Cardiac muscle cell (in vitro differentiated cells and primary cell): Measurements from ENCODE around the gene DYSF. TPM values are rescaled to one million over a fixed set of nuclear protein-coding genes. Genes with fewer than 3 reads are reported as not detected.

Source experiments
- DNase-seq, 2 donors: peaks; one replicate each; pipeline versions ENCODE4 v3.0.0 to v3.0.0-alpha.2; 2010 to 2017; ENCODE audit warnings: low read depth in 1 of 2, low spot score in 1 of 2
- H3K27ac ChIP-seq: fragments of 200-600 bp; sonication (generic); 2 replicates; pipeline ENCODE4 v1.5.1; 2016
- H3K27me3 ChIP-seq: fragments of 200-600 bp; sonication (generic); 2 replicates; pipeline ENCODE4 v1.6.0; 2016; ENCODE audit warnings: control low read depth
- H3K36me3 ChIP-seq: fragments of 200-600 bp; sonication (generic); 2 replicates; pipeline ENCODE4 v1.5.1; 2016; ENCODE audit warnings: control low read depth
- H3K4me1 ChIP-seq: fragments of 200-600 bp; sonication (generic); 2 replicates; pipeline ENCODE4 v1.8.1; 2017; ENCODE audit warnings: low read depth, mild to moderate bottlenecking, mixed run types
- H3K4me3 ChIP-seq: fragments of 200-600 bp; sonication (generic); 2 replicates; pipeline ENCODE4 v1.5.1; 2016; ENCODE audit warnings: mild to moderate bottlenecking
- H3K9me3 ChIP-seq: fragments of 200-600 bp; sonication (generic); 2 replicates; pipeline ENCODE4 v1.5.1; 2017; ENCODE audit warnings: low read depth, mild to moderate bottlenecking, control low read depth
- polyA plus RNA-seq: library from polyadenylated mRNA; unstranded; fragments of >200 nt; fragmentation: Nextera tagmentation; extraction: Ambion mirVana; gene quantifications from 2 replicates; pipeline ENCODE4 v1.2.1, GENCODE V29; 2016
- total RNA-seq: library from RNA; depleted of rRNA; stranded (reverse); fragments of >200 nt; gene quantifications from 2 replicates; pipeline ENCODE4 v1.2.3, GENCODE V29; 2016
- TF ChIP-seq, protein P1 (sequence below): IDR thresholded peaks from 2 replicates; pipeline ENCODE4 v1.5.1; 2012; ENCODE audit warnings: low read depth, mild to moderate bottlenecking, low read length

Gene DYSF
- total and polyA plus RNA-seq, 2 experiments from 2014 or later: 34.6 to 57.4 TPM

DNA sequence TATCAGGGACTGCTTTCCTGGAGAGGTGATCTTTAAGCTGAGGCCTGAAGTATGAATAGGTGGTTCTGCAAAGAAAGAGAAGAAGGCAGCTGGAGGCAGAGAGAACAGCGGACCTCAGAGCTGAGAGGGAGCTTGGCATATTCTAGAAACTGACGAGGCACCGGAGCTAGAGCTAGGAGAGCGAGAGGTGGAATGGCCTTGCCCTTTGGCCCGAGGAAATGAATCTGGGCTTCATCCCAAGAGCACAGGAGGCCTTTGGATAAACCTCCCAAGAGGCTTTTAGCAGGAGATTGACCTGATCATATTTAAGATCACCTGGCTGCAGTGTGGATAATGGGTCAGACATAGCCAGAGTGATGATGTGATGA, 7.9 kb downstream of the DYSF start:
- Histone ChIP-seq H3K4me3 (no peak overlapping the region), H3K27me3 (peaks cover 23% of the 10 kb centered on the region), H3K27ac (no peak overlapping the region), H3K36me3 (no peaks in the 10 kb centered on the region), H3K9me3 (no peaks in the 10 kb centered on the region), H3K4me1 (peaks cover 14% of the 10 kb centered on the region)
- DNase-seq: no peak
- TF ChIP-seq, protein P1, sequence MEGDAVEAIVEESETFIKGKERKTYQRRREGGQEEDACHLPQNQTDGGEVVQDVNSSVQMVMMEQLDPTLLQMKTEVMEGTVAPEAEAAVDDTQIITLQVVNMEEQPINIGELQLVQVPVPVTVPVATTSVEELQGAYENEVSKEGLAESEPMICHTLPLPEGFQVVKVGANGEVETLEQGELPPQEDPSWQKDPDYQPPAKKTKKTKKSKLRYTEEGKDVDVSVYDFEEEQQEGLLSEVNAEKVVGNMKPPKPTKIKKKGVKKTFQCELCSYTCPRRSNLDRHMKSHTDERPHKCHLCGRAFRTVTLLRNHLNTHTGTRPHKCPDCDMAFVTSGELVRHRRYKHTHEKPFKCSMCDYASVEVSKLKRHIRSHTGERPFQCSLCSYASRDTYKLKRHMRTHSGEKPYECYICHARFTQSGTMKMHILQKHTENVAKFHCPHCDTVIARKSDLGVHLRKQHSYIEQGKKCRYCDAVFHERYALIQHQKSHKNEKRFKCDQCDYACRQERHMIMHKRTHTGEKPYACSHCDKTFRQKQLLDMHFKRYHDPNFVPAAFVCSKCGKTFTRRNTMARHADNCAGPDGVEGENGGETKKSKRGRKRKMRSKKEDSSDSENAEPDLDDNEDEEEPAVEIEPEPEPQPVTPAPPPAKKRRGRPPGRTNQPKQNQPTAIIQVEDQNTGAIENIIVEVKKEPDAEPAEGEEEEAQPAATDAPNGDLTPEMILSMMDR: no peak

DNA sequence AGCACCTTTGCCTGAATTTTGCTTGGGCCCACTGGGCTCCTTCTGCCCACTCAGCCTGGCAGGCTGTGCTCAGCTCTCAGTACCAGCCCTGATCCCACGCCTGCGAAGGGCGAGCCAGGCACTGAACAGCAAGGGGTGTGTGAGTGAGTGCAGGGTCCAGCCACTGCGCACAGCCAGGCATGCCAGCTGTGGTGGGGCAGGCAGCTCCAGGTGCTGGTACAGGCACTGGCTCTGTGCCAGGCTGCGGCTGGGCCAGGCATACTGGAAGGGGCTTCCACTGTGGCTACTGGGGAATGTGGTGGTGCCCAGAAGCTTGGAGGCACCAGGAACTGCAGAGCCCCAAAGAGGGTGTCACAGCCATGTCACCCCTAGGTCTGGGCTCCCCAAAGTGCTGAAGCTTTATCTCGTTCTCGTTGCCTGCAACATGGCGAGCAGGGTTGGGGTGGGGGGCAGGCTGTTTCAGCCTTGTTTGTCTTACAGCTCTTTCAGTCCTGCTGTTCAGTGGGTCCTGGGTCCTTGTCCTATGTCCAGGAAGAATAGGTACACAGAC, 8.8 kb downstream of the DYSF start:
- DNase-seq: no peak
- TF ChIP-seq, protein P1: no peak
- Histone ChIP-seq H3K4me3 (no peak overlapping the region), H3K36me3 (no peaks in the 10 kb centered on the region), H3K27ac (no peak overlapping the region), H3K9me3 (no peaks in the 10 kb centered on the region), H3K27me3 (peaks cover 23% of the 10 kb centered on the region), H3K4me1 (peaks cover 6% of the 10 kb centered on the region)

DNA sequence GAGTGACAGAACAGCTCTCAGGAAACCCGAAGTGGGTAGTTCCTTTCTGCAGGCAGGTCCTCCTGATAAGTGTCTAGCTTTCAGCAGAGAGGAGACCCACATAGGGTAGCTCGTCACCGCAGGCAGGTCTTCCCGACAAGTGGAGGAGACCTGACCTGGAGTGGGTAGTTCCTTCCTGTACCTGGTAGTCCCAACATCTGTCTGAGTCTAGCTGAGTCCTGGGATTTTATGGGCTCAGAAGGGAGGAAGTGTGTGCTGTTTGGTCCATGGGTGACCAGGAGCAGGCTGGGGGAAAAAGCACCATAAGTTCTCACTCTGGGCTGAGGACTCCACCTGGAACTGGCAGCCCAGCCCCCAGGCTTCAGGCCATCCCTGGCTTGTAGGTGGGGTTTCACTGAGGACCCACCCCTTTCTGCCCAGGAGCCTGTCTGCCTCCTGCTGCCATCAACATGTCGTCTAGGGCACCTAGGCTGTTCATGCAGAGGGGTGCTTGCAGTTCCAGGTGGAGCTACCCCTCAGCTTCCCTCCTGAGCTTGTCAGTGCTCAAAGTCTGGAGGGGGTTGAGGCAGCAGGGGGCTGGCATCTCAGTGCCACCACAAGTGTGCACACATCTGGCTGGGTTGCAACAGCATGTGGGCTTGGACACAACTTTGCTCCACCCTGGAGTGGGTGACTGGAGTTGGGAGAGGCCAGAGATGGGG, 9.4 kb downstream of the DYSF start:
- Histone ChIP-seq H3K27ac (no peak overlapping the region), H3K36me3 (no peaks in the 10 kb centered on the region), H3K4me1 (peaks cover 5% of the 10 kb centered on the region), H3K27me3 (peaks cover 23% of the 10 kb centered on the region), H3K9me3 (no peaks in the 10 kb centered on the region), H3K4me3 (no peak overlapping the region)
- DNase-seq: no peak
- TF ChIP-seq, protein P1: no peak

DNA sequence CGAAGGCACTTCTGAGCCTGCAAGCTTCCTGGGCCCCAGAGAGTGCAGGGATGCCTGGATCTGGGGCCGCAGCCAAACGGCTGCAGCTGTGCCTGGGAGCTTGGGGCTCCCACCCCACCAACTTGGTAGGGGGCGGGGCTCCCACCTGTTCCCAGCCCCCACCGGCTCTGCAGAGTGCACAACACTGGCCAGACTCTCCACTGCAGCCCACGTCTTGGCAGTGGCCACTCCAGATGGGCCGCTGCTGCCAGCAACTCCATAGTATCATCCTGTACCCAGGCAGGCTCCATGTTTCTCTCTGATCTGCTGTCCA, 9.9 kb downstream of the DYSF start:
- Histone ChIP-seq H3K4me3 (no peak overlapping the region), H3K9me3 (no peaks in the 10 kb centered on the region), H3K27me3 (peaks cover 28% of the 10 kb centered on the region), H3K36me3 (no peaks in the 10 kb centered on the region), H3K27ac (no peak overlapping the region), H3K4me1 (peaks cover 3% of the 10 kb centered on the region)
- DNase-seq: no peak
- TF ChIP-seq, protein P1: no peak

DNA sequence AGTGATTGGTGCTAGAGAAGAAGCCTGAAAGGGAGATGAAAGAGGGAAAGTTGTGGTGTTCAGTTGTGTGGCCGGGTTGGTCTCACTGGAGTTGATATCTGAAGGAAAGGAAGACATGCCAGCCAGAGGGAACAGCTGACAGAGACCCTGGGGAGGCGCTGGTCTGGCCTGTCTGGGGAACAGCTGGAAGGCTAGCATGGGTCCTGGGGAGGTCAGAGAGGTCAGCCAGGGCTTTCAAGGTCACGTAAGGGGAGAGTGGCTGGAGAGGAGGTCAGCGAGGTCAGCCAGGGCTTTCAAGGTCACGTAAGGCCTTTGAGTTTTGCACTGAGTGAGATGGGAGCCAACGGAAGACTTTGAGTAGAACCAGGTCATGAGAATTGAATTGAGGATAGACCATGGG, 11.0 kb downstream of the DYSF start:
- Histone ChIP-seq H3K9me3 (no peaks in the 10 kb centered on the region), H3K27ac (no peak overlapping the region), H3K4me1 (peaks cover 4% of the 10 kb centered on the region), H3K27me3 (peaks cover 29% of the 10 kb centered on the region), H3K36me3 (no peaks in the 10 kb centered on the region), H3K4me3 (no peak overlapping the region)
- no peak for DNase-seq
- TF ChIP-seq, protein P1: no peak
